ENCODE data around the gene PPP1R1B. TPM values are rescaled to one million over a fixed set of nuclear protein-coding genes. Genes with fewer than 3 reads are reported as not detected.
A peak's percentile ranks its signal among the peaks of the same experiment; 100 is the strongest.

Gene PPP1R1B
- polyA plus RNA-seq, 1 donor from 2014 or later, result 1.8 TPM

DNA sequence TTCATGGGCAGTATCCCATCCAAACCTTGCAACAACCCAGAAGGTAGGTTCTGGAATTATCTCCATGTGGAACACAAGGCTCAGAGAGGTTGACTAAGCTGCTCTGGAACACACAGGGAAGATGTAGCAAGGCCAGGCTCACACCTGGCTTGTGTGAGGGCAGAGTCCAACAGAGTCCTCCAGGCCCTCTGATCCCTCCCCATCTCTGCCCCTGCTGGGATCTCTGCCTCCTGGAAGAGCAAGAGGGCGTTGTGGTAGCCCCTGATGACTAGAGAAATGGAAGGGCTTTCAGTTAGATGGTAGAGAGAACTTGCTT is 7.0 kb upstream of the PPP1R1B start:
- no peak overlapping the region for H3K4me3 ChIP-seq (ENCODE audit: low read length)
- H3K27ac ChIP-seq (ENCODE audit: low read length), result no peak overlapping the region
- H3K79me2 ChIP-seq (replicated peaks; ENCODE audit: insufficient read depth, low read length), result no peaks in the 10 kb centered on the region
- H3K9me2 ChIP-seq (ENCODE audit: insufficient read depth, low read length), result no peaks in the 10 kb centered on the region
- no peak overlapping the region for H3K9ac ChIP-seq (ENCODE audit: low read length)
- no peaks in the 10 kb centered on the region for H3F3A ChIP-seq (ENCODE audit: insufficient read depth, low read length, poor library complexity, severe bottlenecking)
- H2AFZ ChIP-seq (ENCODE audit: low read depth, low read length), result no peak overlapping the region
- no peaks in the 10 kb centered on the region for H4K20me1 ChIP-seq (ENCODE audit: insufficient read depth)
- no peaks in the 10 kb centered on the region for H3K9me3 ChIP-seq (ENCODE audit: low read length)
- TF ChIP-seq RAD21 (conservative IDR thresholded peaks at IDR 0.05) (no peak), SMC3 (conservative IDR thresholded peaks at IDR 0.05; ENCODE audit: poor library complexity) (no peak), POLR2AphosphoS5 (IDR thresholded peaks at IDR 0.05) (no peak), TAF1 (IDR thresholded peaks at IDR 0.05; ENCODE audit: low read depth) (no peak), EP300 (conservative IDR thresholded peaks at IDR 0.05; ENCODE audit: poor library complexity, severe bottlenecking) (no peak), MXI1 (conservative IDR thresholded peaks at IDR 0.05; ENCODE audit: poor library complexity, severe bottlenecking) (no peak)
- TF ChIP-seq, protein P1, sequence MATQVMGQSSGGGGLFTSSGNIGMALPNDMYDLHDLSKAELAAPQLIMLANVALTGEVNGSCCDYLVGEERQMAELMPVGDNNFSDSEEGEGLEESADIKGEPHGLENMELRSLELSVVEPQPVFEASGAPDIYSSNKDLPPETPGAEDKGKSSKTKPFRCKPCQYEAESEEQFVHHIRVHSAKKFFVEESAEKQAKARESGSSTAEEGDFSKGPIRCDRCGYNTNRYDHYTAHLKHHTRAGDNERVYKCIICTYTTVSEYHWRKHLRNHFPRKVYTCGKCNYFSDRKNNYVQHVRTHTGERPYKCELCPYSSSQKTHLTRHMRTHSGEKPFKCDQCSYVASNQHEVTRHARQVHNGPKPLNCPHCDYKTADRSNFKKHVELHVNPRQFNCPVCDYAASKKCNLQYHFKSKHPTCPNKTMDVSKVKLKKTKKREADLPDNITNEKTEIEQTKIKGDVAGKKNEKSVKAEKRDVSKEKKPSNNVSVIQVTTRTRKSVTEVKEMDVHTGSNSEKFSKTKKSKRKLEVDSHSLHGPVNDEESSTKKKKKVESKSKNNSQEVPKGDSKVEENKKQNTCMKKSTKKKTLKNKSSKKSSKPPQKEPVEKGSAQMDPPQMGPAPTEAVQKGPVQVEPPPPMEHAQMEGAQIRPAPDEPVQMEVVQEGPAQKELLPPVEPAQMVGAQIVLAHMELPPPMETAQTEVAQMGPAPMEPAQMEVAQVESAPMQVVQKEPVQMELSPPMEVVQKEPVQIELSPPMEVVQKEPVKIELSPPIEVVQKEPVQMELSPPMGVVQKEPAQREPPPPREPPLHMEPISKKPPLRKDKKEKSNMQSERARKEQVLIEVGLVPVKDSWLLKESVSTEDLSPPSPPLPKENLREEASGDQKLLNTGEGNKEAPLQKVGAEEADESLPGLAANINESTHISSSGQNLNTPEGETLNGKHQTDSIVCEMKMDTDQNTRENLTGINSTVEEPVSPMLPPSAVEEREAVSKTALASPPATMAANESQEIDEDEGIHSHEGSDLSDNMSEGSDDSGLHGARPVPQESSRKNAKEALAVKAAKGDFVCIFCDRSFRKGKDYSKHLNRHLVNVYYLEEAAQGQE (IDR thresholded peaks at IDR 0.05; ENCODE audit: borderline replicate concordance), result no peak
- TF ChIP-seq, protein P2, sequence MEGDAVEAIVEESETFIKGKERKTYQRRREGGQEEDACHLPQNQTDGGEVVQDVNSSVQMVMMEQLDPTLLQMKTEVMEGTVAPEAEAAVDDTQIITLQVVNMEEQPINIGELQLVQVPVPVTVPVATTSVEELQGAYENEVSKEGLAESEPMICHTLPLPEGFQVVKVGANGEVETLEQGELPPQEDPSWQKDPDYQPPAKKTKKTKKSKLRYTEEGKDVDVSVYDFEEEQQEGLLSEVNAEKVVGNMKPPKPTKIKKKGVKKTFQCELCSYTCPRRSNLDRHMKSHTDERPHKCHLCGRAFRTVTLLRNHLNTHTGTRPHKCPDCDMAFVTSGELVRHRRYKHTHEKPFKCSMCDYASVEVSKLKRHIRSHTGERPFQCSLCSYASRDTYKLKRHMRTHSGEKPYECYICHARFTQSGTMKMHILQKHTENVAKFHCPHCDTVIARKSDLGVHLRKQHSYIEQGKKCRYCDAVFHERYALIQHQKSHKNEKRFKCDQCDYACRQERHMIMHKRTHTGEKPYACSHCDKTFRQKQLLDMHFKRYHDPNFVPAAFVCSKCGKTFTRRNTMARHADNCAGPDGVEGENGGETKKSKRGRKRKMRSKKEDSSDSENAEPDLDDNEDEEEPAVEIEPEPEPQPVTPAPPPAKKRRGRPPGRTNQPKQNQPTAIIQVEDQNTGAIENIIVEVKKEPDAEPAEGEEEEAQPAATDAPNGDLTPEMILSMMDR (IDR thresholded peaks at IDR 0.05; ENCODE audit: poor library complexity, severe bottlenecking), result no peak
- no peak overlapping the region for H3K4me2 ChIP-seq (ENCODE audit: low read length)
- peaks cover 53% of the 10 kb centered on the region for H3K27me3 ChIP-seq (ENCODE audit: insufficient read depth, low read depth, low read length)
- no peaks in the 10 kb centered on the region for H3K36me3 ChIP-seq (ENCODE audit: insufficient read depth, low read length)

DNA sequence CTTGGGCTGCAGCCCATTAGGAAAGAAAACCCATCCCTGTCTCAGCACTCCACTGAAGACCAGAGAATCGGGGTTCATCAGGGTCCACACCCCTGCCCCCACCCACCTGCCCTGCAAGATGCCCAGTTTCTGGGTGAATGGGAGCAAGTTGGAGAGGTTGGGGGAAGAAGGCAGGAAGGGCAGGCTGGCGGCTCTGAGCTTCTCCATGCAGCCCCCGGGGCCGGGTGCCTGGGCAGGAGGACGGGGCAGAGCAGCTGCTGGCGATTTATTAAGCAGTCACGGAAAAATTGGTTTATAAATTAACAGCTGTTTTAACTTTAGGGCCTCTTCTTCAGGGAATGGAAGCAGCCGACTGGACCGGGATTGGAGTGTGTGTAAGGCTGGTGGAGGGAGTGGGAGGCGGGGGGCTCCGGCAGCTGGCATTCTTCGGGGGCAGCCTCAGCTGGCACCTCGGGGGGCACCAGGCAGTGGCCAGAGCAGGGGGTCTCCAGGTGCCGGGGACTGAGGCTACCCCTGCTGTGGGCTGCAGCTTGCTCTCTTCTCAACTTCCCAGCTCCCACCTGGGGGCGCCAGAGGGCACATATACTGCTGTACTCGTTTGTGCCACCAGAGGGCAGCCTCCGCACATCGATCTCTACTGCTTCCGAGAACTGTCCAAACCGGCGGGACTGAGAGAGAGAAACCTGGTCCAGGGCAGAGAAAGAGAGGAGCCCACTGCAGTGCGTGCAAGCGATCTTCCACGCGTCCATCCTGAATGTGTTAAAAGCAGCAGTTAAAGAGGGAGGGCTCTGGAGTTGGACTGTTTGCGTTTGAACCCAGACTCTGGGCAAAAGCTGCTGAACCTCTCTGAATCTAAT is 5.0 kb upstream of the PPP1R1B start:
- Histone ChIP-seq H4K20me1 (ENCODE audit: insufficient read depth) (no peaks in the 10 kb centered on the region), H2AFZ (ENCODE audit: low read depth, low read length) (no peak overlapping the region), H3K79me2 (replicated peaks; ENCODE audit: insufficient read depth, low read length) (no peaks in the 10 kb centered on the region), H3K36me3 (ENCODE audit: insufficient read depth, low read length) (no peaks in the 10 kb centered on the region), H3K27me3 (ENCODE audit: insufficient read depth, low read depth, low read length) (peaks cover 53% of the 10 kb centered on the region), H3K4me2 (ENCODE audit: low read length) (no peak overlapping the region), H3K9me3 (ENCODE audit: low read length) (no peaks in the 10 kb centered on the region), H3K27ac (ENCODE audit: low read length) (no peak overlapping the region), H3K9me2 (ENCODE audit: insufficient read depth, low read length) (no peaks in the 10 kb centered on the region), H3K9ac (ENCODE audit: low read length) (peak overlapping the region; percentile 34), H3F3A (ENCODE audit: insufficient read depth, low read length, poor library complexity, severe bottlenecking) (no peaks in the 10 kb centered on the region), H3K4me3 (ENCODE audit: low read length) (peak overlapping the region; percentile 36)
- TF ChIP-seq POLR2AphosphoS5 (IDR thresholded peaks at IDR 0.05) (no peak), EZH2 (IDR thresholded peaks at IDR 0.05; ENCODE audit: borderline replicate concordance, insufficient read depth, low read length, poor library complexity, severe bottlenecking) (no peak), TAF1 (IDR thresholded peaks at IDR 0.05; ENCODE audit: low read depth) (no peak), RAD21 (conservative IDR thresholded peaks at IDR 0.05) (peak; percentile 91), SMC3 (conservative IDR thresholded peaks at IDR 0.05; ENCODE audit: poor library complexity) (peak; percentile 95), MXI1 (conservative IDR thresholded peaks at IDR 0.05; ENCODE audit: poor library complexity, severe bottlenecking) (peak; percentile 22)
- TF ChIP-seq, protein P2 (IDR thresholded peaks at IDR 0.05; ENCODE audit: poor library complexity, severe bottlenecking), result peak; percentile 100
